GM06990 (cell line): Measurements from ENCODE around the gene BTBD7.

Source experiments
- DNase-seq: peaks from one replicate; pipeline ENCODE4 v3.0.0-alpha.2; 2011; ENCODE audit not compliant: insufficient read length; ENCODE audit errors: extremely low read depth
- H3K27me3 ChIP-seq: replicated peaks from 2 replicates; pipeline ENCODE4 v1.6.0; 2011; ENCODE audit warnings: low read length; ENCODE audit not compliant: control insufficient read depth, insufficient read depth
- H3K36me3 ChIP-seq: 2 replicates; pipeline ENCODE4 v1.5.1; 2011; ENCODE audit warnings: low read length; ENCODE audit not compliant: control insufficient read depth, insufficient read depth
- H3K4me3 ChIP-seq: replicated peaks from 2 replicates; pipeline ENCODE4 v1.5.1; 2011; ENCODE audit warnings: low read depth, mild to moderate bottlenecking, control low read depth, low read length
- CTCF ChIP-seq: IDR thresholded peaks from 2 replicates; pipeline ENCODE4 v1.5.1; 2011; ENCODE audit warnings: low read length, control low read depth, mild to moderate bottlenecking, inconsistent platforms; ENCODE audit not compliant: insufficient read depth, poor library complexity, severe bottlenecking

The BTBD7 gene

DNA sequence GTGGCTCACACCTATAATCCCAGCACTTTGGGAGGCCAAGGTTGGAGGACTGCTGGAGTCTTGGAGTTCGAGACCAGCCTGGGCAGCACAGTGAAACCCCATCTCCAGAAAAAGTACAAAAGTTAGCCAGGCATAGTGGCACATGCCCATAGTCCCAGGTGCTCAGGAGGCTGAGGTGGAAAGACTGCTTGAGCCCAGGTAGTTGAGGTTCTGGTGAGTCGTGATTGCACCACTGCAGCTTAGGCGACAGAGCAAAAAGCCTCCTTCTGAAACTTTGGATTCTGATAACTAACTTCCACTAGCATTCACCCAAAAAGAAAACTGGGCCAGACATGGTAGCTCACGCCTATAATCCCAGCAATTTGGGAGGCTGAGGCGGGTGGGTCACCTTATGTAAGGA, 6.6 kb downstream of the BTBD7 start:
- TF ChIP-seq CTCF: no peak
- Histone ChIP-seq H3K27me3 (no peaks in the 10 kb centered on the region), H3K4me3 (no peak overlapping the region), H3K36me3 (no peaks in the 10 kb centered on the region; the same call in 1 of the 2 replicates)
- no peak for DNase-seq

GRCh38 chr14:93323600-93324174, 9.1 kb downstream of the BTBD7 start:
- no peak overlapping the region for H3K4me3 ChIP-seq
- no peak for TF ChIP-seq CTCF
- no peaks in the 10 kb centered on the region for H3K27me3 ChIP-seq
- no peak for DNase-seq
- no peaks in the 10 kb centered on the region; the same call in 1 of the 2 replicates for H3K36me3 ChIP-seq

DNA sequence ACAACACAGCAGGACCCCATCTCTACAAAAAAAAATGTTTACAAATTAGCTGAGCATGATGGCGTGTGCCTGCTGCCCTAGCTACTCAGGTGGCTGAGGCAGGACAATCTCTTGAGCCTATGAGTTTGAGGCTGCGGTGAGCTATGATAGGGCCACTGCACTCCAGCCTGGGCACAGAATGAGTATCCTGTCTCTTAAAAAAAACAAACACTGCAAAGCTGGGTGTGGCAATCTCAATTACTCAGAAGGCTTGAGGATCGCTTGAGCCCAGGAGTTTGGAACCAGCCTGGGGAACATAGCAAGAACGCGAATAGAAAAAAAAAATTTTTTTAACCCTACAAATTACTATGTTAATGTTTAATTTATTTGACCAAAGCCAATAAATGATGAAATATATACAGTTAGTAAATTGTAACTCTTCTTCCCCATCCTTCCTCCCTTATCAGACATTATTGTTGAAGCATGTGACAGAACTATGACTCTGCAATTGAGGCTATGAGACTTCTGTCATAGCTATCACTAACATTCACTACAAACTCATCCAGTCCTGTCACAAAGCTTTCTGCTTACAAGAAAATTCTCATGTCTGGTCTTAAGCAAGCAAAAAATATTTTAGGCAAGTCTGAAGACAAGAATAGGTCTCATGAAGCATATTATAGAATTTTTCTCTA, 9.8 kb downstream of the BTBD7 start:
- no peak for DNase-seq
- H3K36me3 ChIP-seq: no peaks in the 10 kb centered on the region; the same call in 1 of the 2 replicates
- H3K4me3 ChIP-seq: no peak overlapping the region
- TF ChIP-seq CTCF: no peak
- H3K27me3 ChIP-seq: no peaks in the 10 kb centered on the region

GRCh38 chr14:93320489-93320888, 12.3 kb downstream of the BTBD7 start:
- no peak overlapping the region for H3K4me3 ChIP-seq
- no peak for TF ChIP-seq CTCF
- DNase-seq: no peak
- no peaks in the 10 kb centered on the region for H3K27me3 ChIP-seq
- no peaks in the 10 kb centered on the region; the same call in 1 of the 2 replicates for H3K36me3 ChIP-seq

DNA sequence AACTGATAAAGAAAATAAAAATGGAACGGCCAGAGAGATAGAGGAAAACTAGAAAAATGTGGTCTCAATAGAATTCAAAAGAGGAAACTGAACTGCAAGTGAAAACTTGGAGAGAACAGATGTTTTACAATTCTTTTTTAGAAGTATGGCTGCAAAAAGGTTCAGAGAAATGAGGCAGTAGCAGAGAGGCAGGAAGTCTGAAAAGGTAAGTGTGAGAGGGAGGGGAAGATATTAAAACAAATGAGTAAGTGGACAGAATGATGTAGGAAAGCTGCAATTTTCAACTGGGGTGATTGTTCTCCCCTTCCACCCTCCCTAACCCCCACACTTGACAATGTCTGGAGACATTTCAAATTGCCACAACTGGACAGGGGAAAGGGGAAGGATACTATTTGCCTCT, 12.9 kb downstream of the BTBD7 start:
- DNase-seq: no peak
- TF ChIP-seq CTCF: no peak
- H3K4me3 ChIP-seq: no peak overlapping the region
- no peaks in the 10 kb centered on the region; the same call in 1 of the 2 replicates for H3K36me3 ChIP-seq
- H3K27me3 ChIP-seq: no peaks in the 10 kb centered on the region
